Activated T-cell treated with anti-CD3 and anti-CD28 coated beads for 4 hours (primary cell): ENCODE data around the gene EXOC3L4.
A peak's percentile ranks its signal among the peaks of the same experiment; 100 is the strongest.

Source experiments
- DNase-seq: peaks from one replicate; pipeline ENCODE4 v3.0.0-alpha.2; 2020

The EXOC3L4 gene

GRCh38 chr14:103071544-103072251 is 22.8 kb upstream of the EXOC3L4 start:
- no peak for DNase-seq

- no peak for DNase-seq
These were observed 21.7 kb upstream of the EXOC3L4 start for GRCh38 chr14:103072595-103073366.

- no peak for DNase-seq
These were observed 21.1 kb upstream of the EXOC3L4 start for GRCh38 chr14:103073367-103073875.

- DNase-seq, result no peak
These were observed 20.4 kb upstream of the EXOC3L4 start for GRCh38 chr14:103073876-103074728.

- no peak for DNase-seq
These were observed 19.7 kb upstream of the EXOC3L4 start for GRCh38 chr14:103074729-103075367.

- DNase-seq, result peak; percentile 63
These were observed 16.1 kb upstream of the EXOC3L4 start for GRCh38 chr14:103078420-103078749.

- DNase-seq, result no peak
These were observed 15.5 kb upstream of the EXOC3L4 start for GRCh38 chr14:103078860-103079587.

- DNase-seq, result no peak
These were observed 12.6 kb upstream of the EXOC3L4 start for GRCh38 chr14:103081951-103082350.

- DNase-seq, result no peak
These were observed 10.3 kb upstream of the EXOC3L4 start, which contains the start of gene LBHD2 for GRCh38 chr14:103084021-103084919. Gene LBHD2 (plus strand): TSS chr14:103084210. CDS start chr14:103086013, 1,803 bp downstream.

- DNase-seq, result no peak
These were observed 9.1 kb upstream of the EXOC3L4 start for GRCh38 chr14:103085106-103086091.

- no peak for DNase-seq
These were observed 7.7 kb upstream of the EXOC3L4 start for GRCh38 chr14:103086771-103087342.

- no peak for DNase-seq
These were observed 7.1 kb upstream of the EXOC3L4 start for GRCh38 chr14:103087343-103087835.

GRCh38 chr14:103088921-103089320 is 5.6 kb upstream of the EXOC3L4 start:
- no peak for DNase-seq

GRCh38 chr14:103089386-103090335 is 4.9 kb upstream of the EXOC3L4 start:
- DNase-seq, result no peak

- no peak for DNase-seq
These were observed 4.0 kb upstream of the EXOC3L4 start for GRCh38 chr14:103090481-103091020.

GRCh38 chr14:103091041-103091882 is 3.3 kb upstream of the EXOC3L4 start:
- DNase-seq, result peak; percentile 78

- DNase-seq, result no peak
These were observed 2.7 kb upstream of the EXOC3L4 start for GRCh38 chr14:103091883-103092222.
